Testis (tissue), 2 donors: ENCODE measurements around the gene ADCY9.

Source experiments
- POLR2A ChIP-seq: fragments of 450-650 bp; IDR thresholded peaks from one replicate; pipeline ENCODE4 v1.6.1; 2017; ENCODE audit warnings: antibody characterized with exemption, mild to moderate bottlenecking, moderate library complexity
- TF ChIP-seq, protein P1 (sequence below), 3 experiments: fragments of 450-650 bp in 2 of 3; fragments of 200-600 bp in 1 of 3; sonication (generic) in 1 of 3; IDR thresholded peaks; one replicate each; pipeline ENCODE4 v1.5.1; 2016 to 2019; ENCODE audit warnings: antibody characterized with exemption in 3 of 3, mild to moderate bottlenecking in 2 of 3, moderate library complexity in 1 of 3

DNA sequence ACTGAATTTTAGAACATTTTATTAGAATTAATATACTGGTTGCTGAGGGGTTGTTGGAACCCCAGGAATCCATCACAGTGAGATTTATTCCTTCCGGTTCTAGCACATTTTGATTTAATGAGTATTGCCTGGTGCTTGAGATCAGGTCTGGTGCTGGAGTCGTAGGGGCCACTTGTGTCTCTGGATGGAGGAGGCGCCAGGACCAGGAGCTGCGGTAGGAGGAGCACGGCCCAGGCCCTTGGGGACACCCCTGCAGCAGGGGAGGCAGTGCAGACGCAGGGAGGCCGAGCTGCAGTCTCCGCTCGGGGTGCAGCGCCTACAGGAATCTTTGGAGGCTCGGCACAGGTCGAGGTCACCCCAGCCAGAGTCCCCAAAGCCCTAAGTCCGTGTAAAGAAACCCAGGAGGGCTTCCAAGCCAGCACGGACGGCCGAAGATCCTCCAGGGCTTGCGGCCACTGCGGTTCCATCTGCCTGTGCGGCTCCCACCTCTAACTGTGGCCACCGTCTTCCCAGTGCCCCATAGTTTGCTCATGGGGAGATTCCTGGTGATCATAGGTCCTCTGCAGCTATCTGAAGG, 169.6 kb downstream of the ADCY9 start:
- TF ChIP-seq, protein P1, sequence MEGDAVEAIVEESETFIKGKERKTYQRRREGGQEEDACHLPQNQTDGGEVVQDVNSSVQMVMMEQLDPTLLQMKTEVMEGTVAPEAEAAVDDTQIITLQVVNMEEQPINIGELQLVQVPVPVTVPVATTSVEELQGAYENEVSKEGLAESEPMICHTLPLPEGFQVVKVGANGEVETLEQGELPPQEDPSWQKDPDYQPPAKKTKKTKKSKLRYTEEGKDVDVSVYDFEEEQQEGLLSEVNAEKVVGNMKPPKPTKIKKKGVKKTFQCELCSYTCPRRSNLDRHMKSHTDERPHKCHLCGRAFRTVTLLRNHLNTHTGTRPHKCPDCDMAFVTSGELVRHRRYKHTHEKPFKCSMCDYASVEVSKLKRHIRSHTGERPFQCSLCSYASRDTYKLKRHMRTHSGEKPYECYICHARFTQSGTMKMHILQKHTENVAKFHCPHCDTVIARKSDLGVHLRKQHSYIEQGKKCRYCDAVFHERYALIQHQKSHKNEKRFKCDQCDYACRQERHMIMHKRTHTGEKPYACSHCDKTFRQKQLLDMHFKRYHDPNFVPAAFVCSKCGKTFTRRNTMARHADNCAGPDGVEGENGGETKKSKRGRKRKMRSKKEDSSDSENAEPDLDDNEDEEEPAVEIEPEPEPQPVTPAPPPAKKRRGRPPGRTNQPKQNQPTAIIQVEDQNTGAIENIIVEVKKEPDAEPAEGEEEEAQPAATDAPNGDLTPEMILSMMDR (IDR thresholded peaks at IDR 0.05) = no peak
- TF ChIP-seq POLR2A = no peak
